NCI-H774 (cell line): ENCODE measurements around the gene ACOX3.

ENCODE experiments used
- DNase-seq: peaks from one replicate; lab custom pipeline; 2025; lab: John Stamatoyannopoulos, UW

ACOX3 gene

GRCh38 chr4:8321220-8321619 lies 119.3 kb downstream of the ACOX3 start:
- no peak for DNase-seq

GRCh38 chr4:8320386-8320750 lies 120.2 kb downstream of the ACOX3 start:
- no peak for DNase-seq

- DNase-seq = no peak
Observed at GRCh38 chr4:8319731-8320385, 120.7 kb downstream of the ACOX3 start.

GRCh38 chr4:8319061-8319460 lies 121.5 kb downstream of the ACOX3 start:
- DNase-seq = no peak

GRCh38 chr4:8318509-8318908 lies 122.0 kb downstream of the ACOX3 start:
- no peak for DNase-seq

GRCh38 chr4:8317474-8317873 lies 123.0 kb downstream of the ACOX3 start:
- DNase-seq = no peak

- DNase-seq = no peak
Observed at GRCh38 chr4:8316911-8317351, 123.6 kb downstream of the ACOX3 start.
